NCI-H2107 (cell line): ENCODE measurements around the gene INTS6.
"Not testable (repeated sequence)": the region's sequence is repeated elsewhere in the genome, so short reads cannot be mapped to it uniquely, and the experiment has no call there.

ENCODE experiments used
- DNase-seq: peaks from one replicate; lab custom pipeline; 2025; lab: John Stamatoyannopoulos, UW

INTS6 gene

GRCh38 chr13:51415339-51415738, 37.5 kb downstream of the INTS6 start:
- DNase-seq: not testable (repeated sequence)

GRCh38 chr13:51412431-51412830, 40.4 kb downstream of the INTS6 start:
- DNase-seq: peak; percentile 49

GRCh38 chr13:51405176-51405575, 47.7 kb downstream of the INTS6 start:
- DNase-seq: no peak

- no peak for DNase-seq
Observed at GRCh38 chr13:51397262-51397941, 55.4 kb downstream of the INTS6 start.

DNA sequence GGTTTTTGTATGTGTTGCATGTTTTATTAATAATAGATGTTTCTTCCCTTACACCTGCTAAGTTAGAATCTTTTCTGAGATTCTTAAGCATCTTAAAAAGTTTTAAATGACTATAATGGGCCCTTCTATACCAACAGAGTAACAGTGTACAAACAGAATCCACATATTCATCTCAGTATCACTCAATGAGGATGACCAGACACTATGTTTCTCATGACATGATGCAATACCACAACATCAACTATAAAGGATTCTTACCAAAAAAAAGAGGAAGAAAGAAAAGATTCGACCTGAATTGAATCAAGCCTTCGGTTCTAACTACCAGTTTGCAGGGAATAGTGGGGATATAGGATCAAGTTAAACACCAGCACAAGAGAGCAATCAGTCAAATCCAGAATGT, 56.5 kb downstream of the INTS6 start:
- DNase-seq: no peak

DNA sequence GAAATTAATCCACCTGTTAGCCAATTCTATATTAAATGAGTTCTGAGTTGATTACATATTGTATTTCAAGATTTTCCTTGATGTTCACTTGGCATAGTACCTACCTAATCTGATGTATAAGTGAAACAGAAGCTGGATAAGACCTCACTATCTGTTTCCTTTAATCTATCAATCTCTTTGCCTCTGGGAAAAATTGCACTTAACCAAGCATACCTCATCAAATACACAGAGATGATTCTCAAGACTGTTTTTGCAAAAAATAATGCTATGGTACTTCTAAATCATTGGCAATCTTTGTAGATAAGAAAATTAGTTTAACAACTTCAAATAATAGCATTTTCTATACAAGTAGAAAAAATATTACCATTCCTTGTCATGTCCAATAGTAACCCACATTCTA, 58.1 kb downstream of the INTS6 start:
- DNase-seq: no peak

- no peak for DNase-seq
Observed at GRCh38 chr13:51385114-51385513, 67.7 kb downstream of the INTS6 start.

DNA sequence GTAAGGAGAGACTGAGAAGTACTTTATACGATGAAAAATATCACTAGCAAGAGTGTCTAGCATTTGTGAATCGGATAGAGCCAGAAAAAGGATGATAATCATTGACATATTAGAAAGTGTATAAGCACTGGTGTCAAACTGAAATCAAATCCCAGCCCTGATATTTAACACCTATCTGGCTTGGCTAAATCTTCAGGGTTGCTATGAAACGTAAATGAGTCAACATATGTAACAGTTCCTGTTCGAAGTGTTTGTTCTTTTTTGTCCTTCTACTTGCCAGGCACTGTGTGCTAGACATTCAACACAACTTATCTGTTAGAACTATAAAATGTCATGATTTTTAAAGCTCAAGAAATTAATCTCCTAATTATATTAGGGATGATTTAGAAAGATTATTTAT, 72.6 kb downstream of the INTS6 start:
- DNase-seq: peak; percentile 25

GRCh38 chr13:51373451-51373850, 79.4 kb downstream of the INTS6 start:
- DNase-seq: no peak

DNA sequence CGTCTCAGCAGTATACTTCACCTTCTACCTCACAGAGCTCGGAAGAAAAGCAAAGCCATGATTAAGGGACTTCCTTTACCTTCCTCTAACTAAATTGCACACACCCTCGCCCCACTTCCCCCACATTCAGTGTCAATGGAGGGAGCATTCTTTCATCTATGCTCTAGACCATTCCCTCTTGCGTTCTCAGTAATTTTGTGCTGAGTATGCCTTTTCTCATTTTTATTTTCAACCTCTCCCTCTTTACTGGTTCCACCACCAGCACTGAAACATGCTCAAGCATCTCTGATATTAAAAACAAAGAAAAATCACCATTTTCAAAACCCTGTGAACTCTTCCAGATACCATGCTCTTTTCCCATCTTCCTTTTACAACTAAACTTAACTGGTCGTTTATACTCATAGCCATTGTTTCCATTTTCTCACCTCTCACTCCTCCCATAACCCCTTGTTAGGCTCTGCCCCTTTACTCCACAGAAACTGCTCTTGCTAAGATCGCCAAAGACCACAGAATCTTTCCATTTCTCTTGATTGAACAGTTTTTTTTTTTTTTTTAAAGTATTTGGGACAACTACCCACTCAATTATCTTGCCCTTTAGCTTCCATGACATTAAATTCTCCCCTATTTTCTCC, 81.0 kb downstream of the INTS6 start:
- no peak for DNase-seq

GRCh38 chr13:51370811-51371210, 82.0 kb downstream of the INTS6 start:
- no peak for DNase-seq

DNA sequence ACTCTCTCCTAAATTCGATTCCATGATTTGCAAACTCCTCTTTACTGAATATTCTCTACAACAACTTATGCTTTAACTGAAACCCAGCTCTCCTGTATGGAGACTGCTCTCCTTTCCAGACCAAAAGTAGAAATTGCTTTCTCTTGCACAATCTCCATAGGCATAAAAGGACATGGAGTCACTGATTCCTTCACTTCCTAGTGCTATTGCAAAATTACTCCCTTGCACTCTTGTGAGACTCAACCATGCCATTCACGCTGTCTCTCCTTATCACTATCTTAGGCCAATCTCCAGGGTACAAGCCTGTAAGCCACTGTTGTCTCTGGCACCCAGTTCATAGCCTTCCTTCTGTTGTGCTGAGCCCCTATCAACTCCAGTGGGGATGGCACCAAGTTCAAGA, 82.7 kb downstream of the INTS6 start:
- DNase-seq: no peak

- no peak for DNase-seq
Observed at GRCh38 chr13:51364404-51365008, 88.3 kb downstream of the INTS6 start.

DNA sequence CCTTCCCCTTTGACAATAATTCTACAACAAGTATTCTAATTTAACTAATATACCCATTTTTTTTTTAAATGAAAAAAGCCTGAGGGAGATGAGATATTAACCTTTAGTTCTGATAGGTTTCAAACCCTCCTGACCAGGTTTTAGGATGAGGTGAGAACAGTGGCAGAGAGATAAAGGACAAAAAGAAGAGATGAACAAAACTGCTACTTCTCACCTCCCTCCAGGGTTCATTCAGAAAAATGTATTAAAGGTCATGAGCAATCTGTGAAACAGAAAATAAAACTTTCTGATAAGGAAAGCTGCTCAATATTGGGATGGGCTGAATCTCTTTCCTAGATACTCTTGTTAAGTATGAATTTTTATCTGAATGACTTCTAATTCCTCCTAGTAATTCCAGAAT, 89.2 kb downstream of the INTS6 start:
- DNase-seq: no peak

- DNase-seq: no peak
Observed at GRCh38 chr13:51361106-51361505, 91.7 kb downstream of the INTS6 start.

DNA sequence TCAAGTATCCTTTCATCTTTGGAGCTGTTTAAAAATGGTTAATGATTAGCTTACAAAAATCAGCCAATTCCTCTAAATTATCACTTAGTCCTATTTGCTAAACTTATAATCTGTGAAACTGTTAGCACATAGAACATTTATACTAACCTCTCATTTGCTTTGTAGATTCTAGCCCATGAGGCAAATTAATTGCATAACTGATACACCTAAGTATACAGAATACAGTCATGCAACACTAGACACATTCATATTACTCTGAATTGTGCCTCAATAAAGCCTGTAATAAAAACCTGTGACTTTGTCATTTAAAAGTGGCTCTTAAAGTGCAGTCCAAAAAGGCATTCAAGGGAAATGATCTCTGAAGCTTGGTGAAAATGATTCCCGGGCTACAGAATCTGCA, 92.3 kb downstream of the INTS6 start:
- DNase-seq: peak; percentile 2

DNA sequence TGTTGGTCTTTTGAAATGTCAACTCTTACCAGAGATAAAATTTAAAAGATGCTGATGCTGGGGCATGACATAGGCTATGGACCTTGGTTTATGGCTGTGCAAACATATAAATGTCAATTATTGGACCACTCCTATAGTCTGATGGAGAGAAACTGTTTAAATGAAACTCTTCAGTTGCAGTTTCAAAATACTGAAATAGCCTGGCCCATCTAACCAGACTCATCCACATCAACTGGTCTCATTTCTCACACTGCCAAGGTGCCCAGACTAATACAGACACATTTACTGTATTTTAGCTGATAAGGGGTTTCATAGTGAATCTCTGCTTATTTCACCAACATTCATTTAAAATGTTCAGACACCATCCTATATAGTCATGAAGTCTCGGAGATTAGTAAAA, 93.5 kb downstream of the INTS6 start:
- DNase-seq: no peak

- no peak for DNase-seq
Observed at GRCh38 chr13:51357928-51358595, 94.8 kb downstream of the INTS6 start.

DNA sequence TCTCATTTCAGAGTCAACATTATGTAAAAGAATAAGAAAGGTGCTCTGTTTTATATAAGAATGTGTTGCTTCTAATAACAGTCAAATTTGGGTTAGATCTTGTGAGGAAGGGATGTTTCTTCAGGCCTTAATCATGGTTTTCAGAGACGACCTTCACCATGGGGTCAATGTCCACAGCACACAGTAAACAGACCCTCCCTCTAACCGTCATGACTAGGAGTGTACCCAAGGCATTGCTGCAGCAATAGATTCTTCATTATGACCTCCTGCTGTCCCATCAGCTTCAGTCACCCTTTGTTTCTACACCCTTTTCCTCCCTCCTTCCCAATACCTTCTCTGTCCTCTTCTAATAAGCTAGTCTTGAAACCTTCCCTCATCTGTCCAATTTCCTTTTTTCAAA, 97.6 kb downstream of the INTS6 start:
- DNase-seq: no peak

- DNase-seq: no peak
Observed at GRCh38 chr13:51349016-51349415, 103.8 kb downstream of the INTS6 start.

- DNase-seq: no peak
Observed at GRCh38 chr13:51348069-51348967, 104.5 kb downstream of the INTS6 start.

- no peak for DNase-seq
Observed at GRCh38 chr13:51347099-51347498, 105.7 kb downstream of the INTS6 start.
